HG03342 (cell line): ENCODE measurements around the gene ATP2A2.
"Not testable (repeated sequence)": the region's sequence is repeated elsewhere in the genome, so short reads cannot be mapped to it uniquely, and the experiment has no call there.

Experiments
- ATAC-seq: cut with Tn5 transposase; IDR thresholded peaks from one replicate; pipeline ENCODE4 v1.9.1; 2021; ENCODE audit warnings: mild to moderate bottlenecking, moderate library complexity; ENCODE audit not compliant: unreplicated experiment

Gene ATP2A2

DNA sequence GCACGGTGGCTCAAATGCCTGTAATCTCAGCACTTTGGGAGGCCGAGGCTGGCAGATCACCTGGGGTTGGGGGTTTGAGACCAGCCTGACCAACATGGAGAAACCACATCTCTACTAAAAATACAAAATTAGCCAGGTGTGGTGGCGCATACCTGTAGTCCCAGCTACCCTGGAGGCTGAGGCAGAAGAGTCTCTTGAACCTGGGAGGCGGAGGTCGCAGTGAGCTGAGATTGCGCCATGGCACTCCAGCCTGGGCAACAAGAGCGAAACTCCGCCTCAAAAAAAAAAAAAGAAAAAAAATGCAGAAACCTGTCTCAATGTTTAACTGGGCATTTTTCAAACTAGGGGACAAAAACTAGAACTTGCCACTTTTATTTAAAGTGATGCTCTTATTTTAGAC lies 59.2 kb downstream of the ATP2A2 start:
- ATAC-seq = not testable (repeated sequence)

GRCh38 chr12:110340706-110341105 lies 59.7 kb downstream of the ATP2A2 start:
- ATAC-seq = no peak

DNA sequence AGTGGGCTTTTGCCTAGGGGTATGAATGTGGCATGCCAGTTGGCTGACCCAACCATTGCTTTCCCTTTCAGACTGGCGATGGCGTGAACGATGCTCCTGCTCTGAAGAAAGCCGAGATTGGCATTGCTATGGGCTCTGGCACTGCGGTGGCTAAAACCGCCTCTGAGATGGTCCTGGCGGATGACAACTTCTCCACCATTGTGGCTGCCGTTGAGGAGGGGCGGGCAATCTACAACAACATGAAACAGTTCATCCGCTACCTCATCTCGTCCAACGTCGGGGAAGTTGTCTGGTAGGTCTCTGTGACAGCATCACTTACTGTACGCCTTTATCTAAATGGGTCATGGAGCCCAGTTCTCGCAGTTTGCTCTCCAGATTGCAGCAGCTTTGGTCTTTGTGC lies 61.1 kb downstream of the ATP2A2 start:
- ATAC-seq = no peak

- no peak for ATAC-seq
Observed at GRCh38 chr12:110343114-110343513, 62.1 kb downstream of the ATP2A2 start.

GRCh38 chr12:110343736-110344555 lies 62.9 kb downstream of the ATP2A2 start:
- no peak for ATAC-seq

DNA sequence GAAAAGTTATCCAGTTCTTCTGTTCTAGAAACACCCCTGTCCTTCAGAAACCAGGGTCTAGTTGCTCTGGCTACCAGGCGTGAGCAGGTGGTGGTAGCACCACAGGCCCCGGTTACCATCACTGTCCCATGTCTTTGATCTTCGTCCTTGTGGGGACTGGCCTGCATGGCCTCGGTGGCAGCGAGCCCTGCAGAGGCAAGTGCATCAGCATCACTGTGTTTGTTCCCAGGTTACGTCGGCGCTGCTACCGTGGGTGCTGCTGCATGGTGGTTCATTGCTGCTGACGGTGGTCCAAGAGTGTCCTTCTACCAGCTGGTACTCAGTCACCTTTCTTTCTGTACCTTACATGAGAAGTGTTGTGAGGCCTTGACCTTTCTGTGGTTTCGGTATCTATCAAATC lies 63.6 kb downstream of the ATP2A2 start:
- no peak for ATAC-seq

DNA sequence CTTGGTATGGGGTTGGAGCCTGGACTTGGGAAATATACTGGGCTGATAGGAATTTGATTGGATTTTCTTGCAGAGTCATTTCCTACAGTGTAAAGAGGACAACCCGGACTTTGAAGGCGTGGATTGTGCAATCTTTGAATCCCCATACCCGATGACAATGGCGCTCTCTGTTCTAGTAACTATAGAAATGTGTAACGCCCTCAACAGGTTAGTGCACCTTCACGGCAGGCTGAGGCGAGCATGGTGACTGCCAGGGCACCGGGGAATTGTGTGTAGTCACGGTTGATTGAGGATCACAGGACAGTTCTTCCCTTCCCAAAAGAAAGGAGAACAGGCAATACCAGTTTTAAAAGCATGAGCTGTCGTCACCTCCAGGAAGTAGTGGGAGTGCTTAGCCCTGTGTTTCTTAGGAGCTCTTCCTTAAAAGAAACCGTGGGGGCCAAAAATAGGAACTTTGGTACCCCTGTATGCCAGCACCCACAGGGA lies 64.2 kb downstream of the ATP2A2 start:
- ATAC-seq = no peak

GRCh38 chr12:110345963-110346362 lies 64.9 kb downstream of the ATP2A2 start:
- no peak for ATAC-seq

- ATAC-seq = no peak
Observed at GRCh38 chr12:110347767-110348166, 66.7 kb downstream of the ATP2A2 start.

- no peak for ATAC-seq
Observed at GRCh38 chr12:110348431-110349059, 67.5 kb downstream of the ATP2A2 start.

GRCh38 chr12:110349096-110349495 lies 68.0 kb downstream of the ATP2A2 start:
- no peak for ATAC-seq

- no peak for ATAC-seq
Observed at GRCh38 chr12:110349514-110350151, 68.6 kb downstream of the ATP2A2 start.

GRCh38 chr12:110351119-110351518 lies 70.1 kb downstream of the ATP2A2 start:
- no peak for ATAC-seq

DNA sequence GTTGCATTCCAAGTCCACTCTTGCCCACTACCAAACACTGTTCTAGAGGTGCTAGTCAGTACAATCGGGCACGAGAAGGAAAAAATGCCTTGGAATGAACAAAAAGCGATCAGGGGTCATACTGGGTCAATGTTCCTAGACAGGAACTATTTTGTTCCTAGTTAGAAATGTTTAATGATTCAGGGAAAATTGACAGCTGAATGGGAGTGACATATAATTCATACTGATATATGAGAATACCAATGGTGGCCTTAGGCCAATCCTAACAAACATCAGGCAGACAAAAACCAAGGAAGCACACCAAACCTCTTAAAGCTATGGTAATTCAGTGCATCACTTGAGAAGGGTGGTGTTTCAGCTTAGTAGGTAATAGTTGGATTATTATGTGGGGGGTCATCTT lies 71.4 kb downstream of the ATP2A2 start:
- ATAC-seq = no peak

DNA sequence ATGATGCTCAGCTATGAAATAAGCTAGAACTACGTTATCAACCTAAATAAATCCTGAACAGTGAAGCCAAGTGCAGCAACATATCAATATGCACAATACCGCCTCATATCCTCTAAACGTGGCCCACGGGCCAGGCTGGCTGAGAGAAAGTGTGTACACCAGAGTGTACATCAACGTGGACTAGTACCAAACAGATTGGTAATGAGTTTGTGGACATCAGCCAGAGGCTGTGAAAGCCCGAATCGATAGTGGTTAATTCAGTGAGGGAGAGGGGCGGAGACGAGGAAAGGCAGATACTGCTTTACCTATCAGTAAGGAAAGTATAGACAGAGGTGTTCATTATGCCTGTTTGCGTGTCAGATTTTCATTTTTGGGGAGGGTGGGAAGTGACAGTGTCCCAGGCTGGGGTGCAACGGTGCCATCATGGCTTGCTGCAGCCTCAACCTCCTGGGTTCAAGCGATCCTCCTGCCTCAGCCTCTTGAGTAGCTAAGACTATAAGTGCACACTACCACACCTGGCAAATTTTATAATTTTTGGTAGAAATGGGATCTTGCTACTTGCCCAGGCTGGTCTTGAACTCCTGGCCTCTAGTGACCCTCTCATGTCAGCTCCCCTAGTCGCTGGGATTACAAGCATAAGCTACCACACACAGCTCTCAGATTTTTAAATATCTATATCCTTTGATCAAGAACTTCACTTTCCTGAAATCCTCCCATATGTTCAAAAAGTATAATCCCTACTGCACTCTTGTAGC lies 72.3 kb downstream of the ATP2A2 start:
- no peak for ATAC-seq

GRCh38 chr12:110354172-110354780 lies 73.2 kb downstream of the ATP2A2 start:
- ATAC-seq = no peak

DNA sequence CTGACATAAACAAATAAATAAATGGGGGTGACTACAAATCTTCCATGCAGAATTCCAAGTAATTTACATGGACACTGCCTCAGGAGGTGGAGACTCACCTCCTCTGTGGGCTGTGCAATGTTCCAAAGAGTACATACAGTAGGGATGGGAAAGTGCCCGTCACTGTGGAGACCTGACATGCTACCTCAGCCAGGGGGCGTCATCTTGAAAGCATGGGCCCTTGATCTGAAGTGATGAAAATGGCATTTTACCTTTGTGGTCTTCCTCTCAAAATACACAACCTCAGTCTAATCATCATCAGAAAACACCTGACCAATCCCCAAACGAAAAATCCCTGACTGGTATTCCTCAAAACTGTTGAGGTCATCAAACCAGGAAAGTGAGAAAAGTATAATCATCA lies 74.0 kb downstream of the ATP2A2 start:
- no peak for ATAC-seq

DNA sequence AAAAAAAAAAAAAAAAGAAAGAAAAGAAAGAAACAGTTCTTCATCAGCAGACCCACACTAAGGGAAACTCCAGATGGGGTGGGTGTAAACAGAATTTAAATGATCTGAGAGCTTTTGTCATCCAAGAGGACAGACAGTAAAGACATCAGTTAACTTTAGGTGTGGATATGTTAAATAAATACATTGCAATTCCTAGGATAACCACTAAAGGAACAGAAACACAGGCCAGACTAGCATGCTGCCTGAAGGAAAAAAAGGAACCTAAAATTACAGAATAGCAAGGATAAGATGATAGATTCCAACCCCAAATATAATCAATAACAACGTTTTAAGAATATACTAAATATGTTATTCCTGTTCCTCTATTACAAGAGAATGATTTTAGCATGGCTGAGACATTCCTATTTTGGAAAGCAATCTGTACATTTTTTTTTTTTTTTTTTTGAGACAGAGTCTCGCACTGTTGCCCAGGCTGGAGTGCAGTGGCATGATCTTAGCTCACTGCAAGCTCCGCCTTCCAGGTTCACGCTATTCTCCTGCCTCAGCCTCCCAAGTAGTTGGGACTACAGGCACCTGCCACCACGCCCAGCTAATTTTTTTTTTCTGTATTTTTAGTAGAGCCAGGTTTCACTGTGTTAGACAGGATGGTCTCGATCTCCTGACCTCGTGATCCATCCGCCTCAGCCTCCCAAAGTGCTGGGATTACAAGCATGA lies 77.5 kb downstream of the ATP2A2 start:
- not testable (repeated sequence) for ATAC-seq

DNA sequence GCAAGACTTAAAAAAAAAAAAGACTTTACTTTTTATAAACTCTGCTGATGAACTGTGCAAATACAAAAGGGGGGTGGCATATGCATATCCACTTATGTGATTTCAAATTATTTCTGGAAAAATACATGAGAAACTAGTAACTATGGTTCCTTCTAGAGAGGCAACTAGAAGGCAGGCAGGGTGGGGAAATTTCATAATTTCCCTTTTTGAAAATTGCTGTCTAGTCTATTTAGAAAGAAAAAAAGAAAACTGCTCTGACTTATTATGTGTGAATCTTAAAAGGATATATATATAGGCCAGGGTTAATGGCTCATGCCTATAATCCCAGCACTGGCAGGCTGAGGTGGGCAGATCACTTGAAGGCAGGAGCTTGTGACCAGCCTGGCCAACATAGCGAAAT lies 80.2 kb downstream of the ATP2A2 start:
- ATAC-seq = no peak
